ENCODE measurements around the gene DHRS2. TPM values are rescaled to one million over a fixed set of nuclear protein-coding genes. Genes with fewer than 3 reads are reported as not detected.

Gene DHRS2
- total and polyA plus RNA-seq, 2 of the 13 experiments (the other 11 are each of a cell fraction or from before 2014, with no cell fraction given) = 1,621 to 3,021 TPM

DNA sequence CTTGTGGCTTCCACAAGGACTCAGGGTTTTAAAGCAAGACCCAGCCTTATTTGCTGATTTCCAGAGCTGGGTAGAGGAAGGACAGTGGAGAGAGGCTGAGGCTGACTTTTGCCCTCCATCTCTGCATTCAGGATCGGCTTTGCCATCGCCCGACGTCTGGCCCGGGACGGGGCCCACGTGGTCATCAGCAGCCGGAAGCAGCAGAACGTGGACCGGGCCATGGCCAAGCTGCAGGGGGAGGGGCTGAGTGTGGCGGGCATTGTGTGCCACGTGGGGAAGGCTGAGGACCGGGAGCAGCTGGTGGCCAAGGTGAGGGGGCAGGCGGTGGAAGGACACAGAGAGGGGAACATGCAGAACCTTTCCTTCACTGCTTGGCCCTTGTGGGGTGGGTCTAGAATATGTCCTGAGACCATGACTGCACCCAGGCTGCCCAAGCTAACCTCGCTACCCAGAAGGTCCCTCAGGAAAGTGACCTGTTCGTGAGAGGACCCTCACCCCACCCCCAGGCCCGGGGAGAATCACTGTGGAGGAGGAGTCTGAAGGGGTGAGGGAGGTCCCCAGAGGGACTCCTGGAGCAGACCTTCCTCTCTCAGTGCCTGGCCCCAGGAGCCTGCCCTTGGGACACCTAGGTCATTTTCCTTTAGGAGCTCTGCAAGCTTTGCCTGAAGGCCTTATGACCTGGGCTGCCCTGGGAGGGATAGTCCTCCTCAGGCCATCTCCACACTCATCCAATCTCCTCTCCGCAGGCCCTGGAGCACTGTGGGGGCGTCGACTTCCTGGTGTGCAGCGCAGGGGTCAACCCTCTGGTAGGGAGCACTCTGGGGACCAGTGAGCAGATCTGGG, 3.1 kb downstream of the DHRS2 start (continued):
- TF ChIP-seq GATAD1 (CRISPR knock-in tag; IDR thresholded peaks at IDR 0.05) (peak; percentile 67), NR3C1 (CRISPR knock-in tag; IDR thresholded peaks at IDR 0.05) (no peak), SPEN (CRISPR knock-in tag; IDR thresholded peaks at IDR 0.05; ENCODE audit: low read depth) (peak; percentile 94), ZSCAN30 (CRISPR knock-in tag; IDR thresholded peaks at IDR 0.05) (no peak), RAD21 (CRISPR knock-in tag; IDR thresholded peaks at IDR 0.05) (peak; percentile 70), ZMAT3 (CRISPR knock-in tag; conservative IDR thresholded peaks at IDR 0.05) (peak; percentile 97), ZNF431 (CRISPR knock-in tag; IDR thresholded peaks at IDR 0.05; ENCODE audit: borderline replicate concordance, low read depth) (no peak), HMG20B (CRISPR knock-in tag; conservative IDR thresholded peaks at IDR 0.05) (peak; percentile 66), RFXAP (CRISPR knock-in tag; IDR thresholded peaks at IDR 0.05; ENCODE audit: borderline replicate concordance) (no peak), ZNF180 (CRISPR knock-in tag; IDR thresholded peaks at IDR 0.05; ENCODE audit: borderline replicate concordance, low read depth) (no peak), ZNF10 (CRISPR knock-in tag; IDR thresholded peaks at IDR 0.05; ENCODE audit: borderline replicate concordance, low read depth) (peak; percentile 12; the same call in 1 of the 2 replicates), FOXA1 (IDR thresholded peaks at IDR 0.05) (no peak), FOXA1 (CRISPR knock-in tag; IDR thresholded peaks at IDR 0.05) (0 out of 2 replicates have a peak, but pooled peaks have one; percentile 50), ZNF33A (CRISPR knock-in tag; IDR thresholded peaks at IDR 0.05; ENCODE audit: borderline replicate concordance) (no peak), HCFC1 (IDR thresholded peaks at IDR 0.05; ENCODE audit: low read depth, low read length) (no peak), PCBP1 (IDR thresholded peaks at IDR 0.05; ENCODE audit: borderline replicate concordance, low read depth, low read length) (peak; percentile 99), ZNF616 (CRISPR knock-in tag; IDR thresholded peaks at IDR 0.05; ENCODE audit: low read depth) (peak; percentile 94), ZNF709 (CRISPR knock-in tag; IDR thresholded peaks at IDR 0.05) (no peak), PAF1 (CRISPR knock-in tag; IDR thresholded peaks at IDR 0.05) (peak; percentile 95; the same call in 1 of the 2 replicates)
- TF ChIP-seq, protein P1, sequence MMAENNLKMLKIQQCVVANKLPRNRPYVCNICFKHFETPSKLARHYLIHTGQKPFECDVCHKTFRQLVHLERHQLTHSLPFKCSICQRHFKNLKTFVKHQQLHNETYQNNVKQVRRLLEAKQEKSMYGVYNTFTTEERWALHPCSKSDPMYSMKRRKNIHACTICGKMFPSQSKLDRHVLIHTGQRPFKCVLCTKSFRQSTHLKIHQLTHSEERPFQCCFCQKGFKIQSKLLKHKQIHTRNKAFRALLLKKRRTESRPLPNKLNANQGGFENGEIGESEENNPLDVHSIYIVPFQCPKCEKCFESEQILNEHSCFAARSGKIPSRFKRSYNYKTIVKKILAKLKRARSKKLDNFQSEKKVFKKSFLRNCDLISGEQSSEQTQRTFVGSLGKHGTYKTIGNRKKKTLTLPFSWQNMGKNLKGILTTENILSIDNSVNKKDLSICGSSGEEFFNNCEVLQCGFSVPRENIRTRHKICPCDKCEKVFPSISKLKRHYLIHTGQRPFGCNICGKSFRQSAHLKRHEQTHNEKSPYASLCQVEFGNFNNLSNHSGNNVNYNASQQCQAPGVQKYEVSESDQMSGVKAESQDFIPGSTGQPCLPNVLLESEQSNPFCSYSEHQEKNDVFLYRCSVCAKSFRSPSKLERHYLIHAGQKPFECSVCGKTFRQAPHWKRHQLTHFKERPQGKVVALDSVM (CRISPR knock-in tag; IDR thresholded peaks at IDR 0.05) = no peak
- TF ChIP-seq, protein P2, sequence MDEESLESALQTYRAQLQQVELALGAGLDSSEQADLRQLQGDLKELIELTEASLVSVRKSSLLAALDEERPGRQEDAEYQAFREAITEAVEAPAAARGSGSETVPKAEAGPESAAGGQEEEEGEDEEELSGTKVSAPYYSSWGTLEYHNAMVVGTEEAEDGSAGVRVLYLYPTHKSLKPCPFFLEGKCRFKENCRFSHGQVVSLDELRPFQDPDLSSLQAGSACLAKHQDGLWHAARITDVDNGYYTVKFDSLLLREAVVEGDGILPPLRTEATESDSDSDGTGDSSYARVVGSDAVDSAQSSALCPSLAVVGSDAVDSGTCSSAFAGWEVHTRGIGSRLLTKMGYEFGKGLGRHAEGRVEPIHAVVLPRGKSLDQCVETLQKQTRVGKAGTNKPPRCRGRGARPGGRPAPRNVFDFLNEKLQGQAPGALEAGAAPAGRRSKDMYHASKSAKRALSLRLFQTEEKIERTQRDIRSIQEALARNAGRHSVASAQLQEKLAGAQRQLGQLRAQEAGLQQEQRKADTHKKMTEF (CRISPR knock-in tag; IDR thresholded peaks at IDR 0.05) = peak; percentile 88
- TF ChIP-seq, protein P3, sequence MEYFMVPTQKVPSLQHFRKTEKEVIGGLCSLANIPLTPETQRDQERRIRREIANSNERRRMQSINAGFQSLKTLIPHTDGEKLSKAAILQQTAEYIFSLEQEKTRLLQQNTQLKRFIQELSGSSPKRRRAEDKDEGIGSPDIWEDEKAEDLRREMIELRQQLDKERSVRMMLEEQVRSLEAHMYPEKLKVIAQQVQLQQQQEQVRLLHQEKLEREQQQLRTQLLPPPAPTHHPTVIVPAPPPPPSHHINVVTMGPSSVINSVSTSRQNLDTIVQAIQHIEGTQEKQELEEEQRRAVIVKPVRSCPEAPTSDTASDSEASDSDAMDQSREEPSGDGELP (IDR thresholded peaks at IDR 0.05; ENCODE audit: borderline replicate concordance, low read depth) = no peak
- TF ChIP-seq, protein P4, sequence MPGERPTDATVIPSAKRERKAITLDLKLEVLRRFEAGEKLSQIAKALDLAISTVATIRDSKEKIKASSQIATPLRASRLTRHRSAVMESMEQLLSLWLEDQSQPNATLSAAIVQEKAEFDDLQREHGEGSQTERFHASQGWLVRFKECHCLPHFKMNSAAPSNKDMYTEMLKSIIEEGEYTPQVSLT (CRISPR knock-in tag; IDR thresholded peaks at IDR 0.05; ENCODE audit: borderline replicate concordance, low read depth) = no peak
- TF ChIP-seq, protein P5, sequence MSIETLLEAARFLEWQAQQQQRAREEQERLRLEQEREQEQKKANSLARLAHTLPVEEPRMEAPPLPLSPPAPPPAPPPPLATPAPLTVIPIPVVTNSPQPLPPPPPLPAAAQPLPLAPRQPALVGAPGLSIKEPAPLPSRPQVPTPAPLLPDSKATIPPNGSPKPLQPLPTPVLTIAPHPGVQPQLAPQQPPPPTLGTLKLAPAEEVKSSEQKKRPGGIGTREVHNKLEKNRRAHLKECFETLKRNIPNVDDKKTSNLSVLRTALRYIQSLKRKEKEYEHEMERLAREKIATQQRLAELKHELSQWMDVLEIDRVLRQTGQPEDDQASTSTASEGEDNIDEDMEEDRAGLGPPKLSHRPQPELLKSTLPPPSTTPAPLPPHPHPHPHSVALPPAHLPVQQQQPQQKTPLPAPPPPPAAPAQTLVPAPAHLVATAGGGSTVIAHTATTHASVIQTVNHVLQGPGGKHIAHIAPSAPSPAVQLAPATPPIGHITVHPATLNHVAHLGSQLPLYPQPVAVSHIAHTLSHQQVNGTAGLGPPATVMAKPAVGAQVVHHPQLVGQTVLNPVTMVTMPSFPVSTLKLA (IDR thresholded peaks at IDR 0.05) = peak; percentile 97

Data from HepG2 (cell line).